Measurements from ENCODE around the gene SFXN5. TPM values are rescaled to one million over a fixed set of nuclear protein-coding genes. Genes with fewer than 3 reads are reported as not detected.

The SFXN5 gene
- total RNA-seq, 1 experiment from 2014 or later = 11.3 TPM

DNA sequence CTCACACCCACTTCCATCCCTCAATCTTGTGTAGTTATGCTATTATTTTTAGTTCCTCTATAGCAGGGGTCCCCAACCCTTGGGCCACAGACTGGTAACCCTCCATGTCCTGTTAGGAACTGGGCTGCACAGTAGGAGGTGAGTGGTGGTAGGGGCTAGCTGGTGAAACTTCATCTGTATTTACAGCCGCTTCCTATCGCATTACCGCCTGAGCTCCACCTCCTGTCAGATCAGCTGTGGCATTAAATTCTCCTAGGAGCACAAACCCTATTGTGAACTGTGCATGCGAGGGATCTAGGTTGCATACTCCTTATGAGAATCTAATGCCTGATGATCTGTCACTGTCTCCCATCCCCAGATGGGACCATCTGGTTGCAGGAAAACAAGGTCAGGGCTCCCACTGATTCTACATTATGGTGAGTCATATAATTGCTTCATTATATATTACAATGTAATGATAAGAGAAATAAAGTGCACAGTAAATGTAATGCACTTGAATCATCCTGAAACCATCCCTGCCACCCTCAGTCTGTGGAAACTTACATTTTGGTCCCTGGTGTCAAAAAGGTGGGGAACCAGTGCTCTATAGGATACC is 42.9 kb upstream of the SFXN5 start:
- Mint-ChIP-seq H3K27me3 (ENCODE audit: unreplicated experiment) (no peaks in the 10 kb centered on the region), H3K4me1 (ENCODE audit: low read depth, unreplicated experiment) (peaks cover 16% of the 10 kb centered on the region), H3K4me3 (ENCODE audit: low read depth, unreplicated experiment) (peak overlapping the region; percentile 95), H3K27ac (ENCODE audit: unreplicated experiment) (no peak overlapping the region), H3K36me3 (ENCODE audit: insufficient read depth, unreplicated experiment) (peaks cover 24% of the 10 kb centered on the region), H3K9me3 (ENCODE audit: low read depth, unreplicated experiment) (no peaks in the 10 kb centered on the region)
- intact Hi-C loops (cut with micrococcal nuclease; ENCODE audit: unreplicated experiment) = no loop called here
- no peak for DNase-seq
- CTCF ChIA-PET = no interaction called here
- BruUV-seq (replicated peaks) = no TSS peak
- TF ChIP-seq, protein P1, sequence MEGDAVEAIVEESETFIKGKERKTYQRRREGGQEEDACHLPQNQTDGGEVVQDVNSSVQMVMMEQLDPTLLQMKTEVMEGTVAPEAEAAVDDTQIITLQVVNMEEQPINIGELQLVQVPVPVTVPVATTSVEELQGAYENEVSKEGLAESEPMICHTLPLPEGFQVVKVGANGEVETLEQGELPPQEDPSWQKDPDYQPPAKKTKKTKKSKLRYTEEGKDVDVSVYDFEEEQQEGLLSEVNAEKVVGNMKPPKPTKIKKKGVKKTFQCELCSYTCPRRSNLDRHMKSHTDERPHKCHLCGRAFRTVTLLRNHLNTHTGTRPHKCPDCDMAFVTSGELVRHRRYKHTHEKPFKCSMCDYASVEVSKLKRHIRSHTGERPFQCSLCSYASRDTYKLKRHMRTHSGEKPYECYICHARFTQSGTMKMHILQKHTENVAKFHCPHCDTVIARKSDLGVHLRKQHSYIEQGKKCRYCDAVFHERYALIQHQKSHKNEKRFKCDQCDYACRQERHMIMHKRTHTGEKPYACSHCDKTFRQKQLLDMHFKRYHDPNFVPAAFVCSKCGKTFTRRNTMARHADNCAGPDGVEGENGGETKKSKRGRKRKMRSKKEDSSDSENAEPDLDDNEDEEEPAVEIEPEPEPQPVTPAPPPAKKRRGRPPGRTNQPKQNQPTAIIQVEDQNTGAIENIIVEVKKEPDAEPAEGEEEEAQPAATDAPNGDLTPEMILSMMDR (IDR thresholded peaks at IDR 0.05; ENCODE audit: unreplicated experiment) = no peak

GRCh38 chr2:73112913-73113854 is 41.7 kb upstream of the SFXN5 start, which contains the start of gene RAB11FIP5:
RAB11FIP5 (minus strand) TSS chr2:73112948; CDS start chr2:73112777, 171 bp downstream.
- Mint-ChIP-seq H3K4me3 (ENCODE audit: low read depth, unreplicated experiment) (peak within 1 kb of the TSS; percentile 95), H3K9me3 (ENCODE audit: low read depth, unreplicated experiment) (no peaks in the 10 kb centered on the region), H3K27me3 (ENCODE audit: unreplicated experiment) (no peaks in the 10 kb centered on the region), H3K4me1 (ENCODE audit: low read depth, unreplicated experiment) (peaks cover 22% of the 10 kb centered on the region), H3K36me3 (ENCODE audit: insufficient read depth, unreplicated experiment) (peaks cover 24% of the 10 kb centered on the region), H3K27ac (ENCODE audit: unreplicated experiment) (peak within 1 kb of the TSS; percentile 80)
- CTCF ChIA-PET = no interaction called here
- BruUV-seq (replicated peaks) = no TSS peak
- intact Hi-C loops (cut with micrococcal nuclease; ENCODE audit: unreplicated experiment) = no loop called here
- peak; percentile 88 for DNase-seq
- TF ChIP-seq, protein P1 (IDR thresholded peaks at IDR 0.05; ENCODE audit: unreplicated experiment) = no peak

DNA sequence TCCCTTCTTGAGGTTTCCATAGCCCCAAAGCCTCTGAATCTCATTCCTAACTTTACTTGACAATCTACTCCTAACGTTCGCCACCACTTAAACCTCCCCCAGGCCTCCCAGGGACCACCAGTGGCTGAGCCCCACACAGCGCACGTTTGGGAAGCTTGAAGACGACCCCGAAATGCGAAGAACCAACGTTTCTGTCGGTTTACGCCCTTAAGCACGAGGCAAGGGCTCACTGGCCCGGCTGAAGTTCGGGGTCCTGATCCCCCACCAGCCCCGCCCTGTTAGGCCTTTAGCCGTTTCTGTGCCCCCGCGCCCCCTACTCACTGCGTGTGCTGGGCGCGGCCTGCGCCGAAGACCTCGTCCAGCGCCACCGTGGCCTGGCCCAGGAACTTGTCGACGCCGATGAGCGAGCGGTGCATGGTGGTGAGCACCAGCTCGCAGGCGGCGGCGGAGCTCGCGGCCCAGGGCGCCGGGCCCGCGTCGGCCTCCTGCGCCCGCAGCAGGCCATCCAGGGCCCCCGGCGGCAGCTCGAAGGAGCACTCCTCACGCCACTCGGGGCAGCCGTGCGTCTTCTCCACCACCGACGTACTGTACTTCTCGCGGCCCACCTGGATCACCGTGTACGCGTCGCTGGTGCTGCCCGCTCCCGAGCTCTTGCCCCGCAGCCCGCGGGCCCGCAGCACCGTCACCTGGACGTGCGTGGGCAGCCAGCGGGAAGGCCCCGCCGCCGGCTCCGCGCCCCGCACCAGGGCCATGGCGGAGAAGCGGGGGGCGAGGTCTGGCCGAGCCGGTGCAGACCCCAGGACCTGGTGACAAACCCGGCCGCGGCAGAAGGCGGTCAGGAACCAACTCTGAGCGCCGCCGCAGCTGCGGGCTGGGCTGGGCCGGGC is 40.8 kb upstream of the SFXN5 start:
- H3K27ac Mint-ChIP-seq (ENCODE audit: unreplicated experiment) = peak overlapping the region; percentile 80
- no peaks in the 10 kb centered on the region for H3K9me3 Mint-ChIP-seq (ENCODE audit: low read depth, unreplicated experiment)
- H3K27me3 Mint-ChIP-seq (ENCODE audit: unreplicated experiment) = no peaks in the 10 kb centered on the region

More for the DNA sequence above, 40.8 kb upstream of the SFXN5 start:
- CTCF ChIA-PET = interaction anchor here (1.1 to 1.6 kb wide), 3 partner anchors 13 to 28 kb away, joined by 4 to 5 read pairs (median 4); no protein-coding TSS in a partner anchor
- Mint-ChIP-seq H3K36me3 (ENCODE audit: insufficient read depth, unreplicated experiment) (peaks cover 24% of the 10 kb centered on the region), H3K4me1 (ENCODE audit: low read depth, unreplicated experiment) (peaks cover 31% of the 10 kb centered on the region), H3K4me3 (ENCODE audit: low read depth, unreplicated experiment) (peak overlapping the region; percentile 95)
- BruUV-seq (replicated peaks) = no TSS peak
- DNase-seq = peak; percentile 43
- intact Hi-C loops (cut with micrococcal nuclease; ENCODE audit: unreplicated experiment) = no loop called here
- TF ChIP-seq, protein P1 (IDR thresholded peaks at IDR 0.05; ENCODE audit: unreplicated experiment) = no peak
